Activated CD8-positive, alpha-beta memory T cell treated with anti-CD3 and anti-CD28 coated beads for 1 hour (primary cell): Measurements from ENCODE around the gene SMAD7.

Experiments used
- DNase-seq, 2 donors: peaks; one replicate each; pipeline ENCODE4 v3.0.0-alpha.2; 2020; ENCODE audit warnings: low read depth in 1 of 2; ENCODE audit errors: extremely low read depth in 1 of 2

SMAD7 gene

GRCh38 chr18:48950536-48951447 is at the start of gene SMAD7:
Gene SMAD7 (minus strand): TSS chr18:48950965. CDS start chr18:48950424, 541 bp downstream.
- DNase-seq: no peak

- DNase-seq: no peak
Measured at GRCh38 chr18:48999569-48999968, 48.8 kb upstream of the SMAD7 start.

- DNase-seq: no peak
Measured at GRCh38 chr18:48997985-48998831, 47.4 kb upstream of the SMAD7 start.

GRCh38 chr18:48997681-48997984 is 46.9 kb upstream of the SMAD7 start:
- no peak for DNase-seq

GRCh38 chr18:48996901-48997463 is 46.2 kb upstream of the SMAD7 start:
- DNase-seq: no peak

GRCh38 chr18:48996041-48996440 is 45.3 kb upstream of the SMAD7 start:
- no peak for DNase-seq

GRCh38 chr18:48994926-48995835 is 44.4 kb upstream of the SMAD7 start:
- DNase-seq: no peak

- no peak for DNase-seq
Measured at GRCh38 chr18:48994044-48994651, 43.4 kb upstream of the SMAD7 start.

- no peak for DNase-seq
Measured at GRCh38 chr18:48993586-48993985, 42.8 kb upstream of the SMAD7 start.

GRCh38 chr18:48992791-48993555 is 42.2 kb upstream of the SMAD7 start:
- DNase-seq: no peak

GRCh38 chr18:48992133-48992532 is 41.4 kb upstream of the SMAD7 start:
- DNase-seq: no peak

- no peak for DNase-seq
Measured at GRCh38 chr18:48991676-48992075, 40.9 kb upstream of the SMAD7 start.

GRCh38 chr18:48991319-48991660 is 40.5 kb upstream of the SMAD7 start:
- no peak for DNase-seq

GRCh38 chr18:48990481-48991318 is 39.9 kb upstream of the SMAD7 start:
- DNase-seq: no peak

GRCh38 chr18:48989304-48990303 is 38.8 kb upstream of the SMAD7 start:
- no peak for DNase-seq

GRCh38 chr18:48988508-48989303 is 37.9 kb upstream of the SMAD7 start:
- DNase-seq: no peak

- DNase-seq: no peak
Measured at GRCh38 chr18:48987821-48988220, 37.1 kb upstream of the SMAD7 start.
